Measurements from ENCODE around the gene PACRG. TPM values are rescaled to one million over a fixed set of nuclear protein-coding genes. Genes with fewer than 3 reads are reported as not detected.

PACRG gene
- total and polyA plus RNA-seq, 2 donors (not counting 3 experiments of a cell fraction or from before 2014, with no cell fraction given), result 0.08 TPM; not detected in 1

GRCh38 chr6:162773996-162774395, 46.2 kb downstream of the PACRG start:
- Histone ChIP-seq H3K9me1 (replicated peaks; ENCODE audit: control insufficient read depth, extremely low read depth, insufficient read depth, low read length) (no peaks in the 10 kb centered on the region), H3K9me3 (replicated peaks; ENCODE audit: control insufficient read depth, insufficient read depth, low read length) (no peaks in the 10 kb centered on the region), H2AFZ (ENCODE audit: low read depth, low read length) (no peak overlapping the region), H3K36me3 (ENCODE audit: control insufficient read depth in 2 of 2, extremely low read depth in 1 of 2, insufficient read depth in 2 of 2, low read length in 2 of 2) (no peaks in the 10 kb centered on the region), H3K4me3 (replicated peaks in 1 of 3; ENCODE audit: insufficient read depth in 1 of 3, low read depth in 1 of 3, low read length in 3 of 3) (no peak overlapping the region), H3K4me1 (ENCODE audit: control insufficient read depth, extremely low read depth, insufficient read depth, low read length) (no peaks in the 10 kb centered on the region), H4K20me1 (replicated peaks; ENCODE audit: control insufficient read depth, extremely low read depth, insufficient read depth, low read length) (no peaks in the 10 kb centered on the region), H3K9ac (replicated peaks; ENCODE audit: extremely low read depth, insufficient read depth, low read length) (no peak overlapping the region), H3K4me2 (ENCODE audit: insufficient read depth, low read length) (no peak overlapping the region), H3K27me3 (ENCODE audit: control insufficient read depth in 2 of 2, insufficient read depth in 2 of 2, low read length in 2 of 2) (no peaks in the 10 kb centered on the region), H3K27ac (ENCODE audit: insufficient read depth, low read depth, low read length) (no peak overlapping the region), H3K79me2 (ENCODE audit: control insufficient read depth, insufficient read depth, low read length) (no peaks in the 10 kb centered on the region)
- FAIRE-seq, result no peak
- no TSS peak for BruUV-seq (replicated peaks)
- intact Hi-C loops (cut with micrococcal nuclease), result no loop called here
- no peak for DNase-seq (ENCODE audit: low read depth, low spot score)
- POLR2A ChIA-PET, result no interaction called here
- dilution Hi-C loops (cut with MboI; ENCODE audit: extremely low pct_ligation_motif_present, low sequenced_read_pairs), result no loop called here
- no peak for TF ChIP-seq MAX (IDR thresholded peaks at IDR 0.05; ENCODE audit: insufficient read depth, insufficient read length)
- no peak for TF ChIP-seq CTCF (IDR thresholded peaks at IDR 0.05; ENCODE audit: extremely low read depth in 1 of 2, insufficient read depth in 1 of 2, low read depth in 1 of 2, low read length in 2 of 2)
- no peak for TF ChIP-seq POLR2AphosphoS5 (IDR thresholded peaks at IDR 0.05; ENCODE audit: insufficient read depth, low read depth, low read length)
- TF ChIP-seq GATA2 (IDR thresholded peaks at IDR 0.05; ENCODE audit: insufficient read depth, insufficient read length, low read depth, low read length), result no peak
- no peak for TF ChIP-seq FOS (IDR thresholded peaks at IDR 0.05; ENCODE audit: borderline replicate concordance, insufficient read depth, low read length)
- TF ChIP-seq EZH2 (IDR thresholded peaks at IDR 0.05; ENCODE audit: borderline replicate concordance, low read depth, low read length, severe bottlenecking), result no peak
- no peak for TF ChIP-seq POLR2A (IDR thresholded peaks at IDR 0.05; ENCODE audit: low read depth, low read length)
- no peak for TF ChIP-seq JUN (IDR thresholded peaks at IDR 0.05; ENCODE audit: borderline replicate concordance, insufficient read depth, insufficient read length, low read depth)
- no peak for TF ChIP-seq MYC (IDR thresholded peaks at IDR 0.05; ENCODE audit: low read depth, low read length)
- CTCF ChIA-PET, result no interaction called here
